ENCODE data around the gene CFAP100. TPM values are rescaled to one million over a fixed set of nuclear protein-coding genes. Genes with fewer than 3 reads are reported as not detected.

CFAP100 gene
- total and polyA plus RNA-seq, 9 of the 15 experiments (the other 6 are each of a cell fraction or from before 2014, with no cell fraction given): not detected

DNA sequence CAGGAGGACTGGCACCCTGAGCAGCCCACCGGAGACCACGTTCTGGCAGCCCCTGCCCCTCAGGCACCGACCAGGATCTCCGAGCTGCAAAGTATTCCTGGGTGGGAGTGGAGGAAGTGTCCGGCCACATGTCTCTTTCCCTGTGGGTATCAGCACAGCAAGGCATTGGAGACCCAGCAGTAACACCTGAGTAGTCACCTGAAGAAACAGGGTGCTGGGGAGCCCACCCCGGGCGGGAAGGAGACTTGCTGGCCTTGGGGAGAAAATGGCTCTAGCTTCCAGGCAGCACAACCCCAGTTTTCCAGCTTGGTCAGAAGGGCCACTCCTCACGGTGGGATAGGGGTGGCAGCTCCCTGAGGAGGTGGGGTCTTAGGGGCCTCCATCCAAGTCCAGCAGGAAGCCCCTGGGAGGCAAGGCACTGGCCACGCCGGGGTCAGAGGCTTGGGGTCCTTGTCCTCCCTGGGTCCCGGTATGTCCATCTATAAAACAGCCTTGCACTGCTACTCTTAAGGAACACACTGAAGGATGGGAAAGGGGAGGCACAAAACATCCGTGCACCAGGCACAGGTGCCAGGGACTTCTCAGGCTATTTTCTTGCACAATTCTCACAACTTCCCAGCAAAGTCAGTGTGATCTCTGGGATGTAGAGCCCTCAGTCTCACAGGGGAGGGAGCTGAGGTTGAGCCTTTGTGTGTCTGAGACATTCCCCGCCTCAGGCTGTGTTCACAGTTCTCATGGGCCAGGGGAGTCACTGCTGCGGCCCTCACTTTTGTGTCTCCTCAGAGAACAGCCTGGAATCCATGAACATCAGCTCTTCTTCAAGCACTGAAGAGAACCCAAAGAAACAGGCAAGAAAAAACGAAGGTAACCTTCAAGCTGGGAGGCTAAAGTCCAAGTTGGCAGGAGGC, 11.9 kb downstream of the CFAP100 start:
- ChIA-PET POLR2A (interaction anchor here (0.7 kb wide), 1 partner anchor 10 kb away, joined by 3 read pairs; no protein-coding TSS in a partner anchor), CTCF (ENCODE audit: low intra/inter-chr PET ratio) (no interaction called here)

More for the DNA sequence above, 11.9 kb downstream of the CFAP100 start:
- no peaks in the 10 kb centered on the region for H3K9me1 ChIP-seq (ENCODE audit: control insufficient read depth, insufficient read depth, low read length)
- H4K20me1 ChIP-seq (replicated peaks; ENCODE audit: control insufficient read depth, insufficient read depth, low read length): no peaks in the 10 kb centered on the region
- peaks cover 2 to 34% of the 10 kb centered on the region in 2 experiments; a peak in 4 of 5 replicates for H3K27me3 ChIP-seq (ENCODE audit: control insufficient read depth in 2 of 2, insufficient read depth in 2 of 2, low read length in 2 of 2)
- H3K4me2 ChIP-seq (ENCODE audit: insufficient read depth, low read length): no peak overlapping the region
- no peaks in the 10 kb centered on the region for H3K9me3 ChIP-seq (replicated peaks; ENCODE audit: control insufficient read depth, insufficient read depth, low read depth, low read length)
- ATAC-seq (no peak), DNase-seq (ENCODE audit: extremely low read depth in 1 of 4, low spot score in 3 of 4) (no peak), FAIRE-seq (no peak)
- TF ChIP-seq, protein P1, sequence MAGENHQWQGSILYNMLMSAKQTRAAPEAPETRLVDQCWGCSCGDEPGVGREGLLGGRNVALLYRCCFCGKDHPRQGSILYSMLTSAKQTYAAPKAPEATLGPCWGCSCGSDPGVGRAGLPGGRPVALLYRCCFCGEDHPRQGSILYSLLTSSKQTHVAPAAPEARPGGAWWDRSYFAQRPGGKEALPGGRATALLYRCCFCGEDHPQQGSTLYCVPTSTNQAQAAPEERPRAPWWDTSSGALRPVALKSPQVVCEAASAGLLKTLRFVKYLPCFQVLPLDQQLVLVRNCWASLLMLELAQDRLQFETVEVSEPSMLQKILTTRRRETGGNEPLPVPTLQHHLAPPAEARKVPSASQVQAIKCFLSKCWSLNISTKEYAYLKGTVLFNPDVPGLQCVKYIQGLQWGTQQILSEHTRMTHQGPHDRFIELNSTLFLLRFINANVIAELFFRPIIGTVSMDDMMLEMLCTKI (IDR thresholded peaks at IDR 0.05; ENCODE audit: partially characterized antibody): no peak
- TF ChIP-seq, protein P2, sequence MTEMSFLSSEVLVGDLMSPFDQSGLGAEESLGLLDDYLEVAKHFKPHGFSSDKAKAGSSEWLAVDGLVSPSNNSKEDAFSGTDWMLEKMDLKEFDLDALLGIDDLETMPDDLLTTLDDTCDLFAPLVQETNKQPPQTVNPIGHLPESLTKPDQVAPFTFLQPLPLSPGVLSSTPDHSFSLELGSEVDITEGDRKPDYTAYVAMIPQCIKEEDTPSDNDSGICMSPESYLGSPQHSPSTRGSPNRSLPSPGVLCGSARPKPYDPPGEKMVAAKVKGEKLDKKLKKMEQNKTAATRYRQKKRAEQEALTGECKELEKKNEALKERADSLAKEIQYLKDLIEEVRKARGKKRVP (CRISPR knock-in tag; IDR thresholded peaks at IDR 0.05): no peak
- TF ChIP-seq, protein P3, sequence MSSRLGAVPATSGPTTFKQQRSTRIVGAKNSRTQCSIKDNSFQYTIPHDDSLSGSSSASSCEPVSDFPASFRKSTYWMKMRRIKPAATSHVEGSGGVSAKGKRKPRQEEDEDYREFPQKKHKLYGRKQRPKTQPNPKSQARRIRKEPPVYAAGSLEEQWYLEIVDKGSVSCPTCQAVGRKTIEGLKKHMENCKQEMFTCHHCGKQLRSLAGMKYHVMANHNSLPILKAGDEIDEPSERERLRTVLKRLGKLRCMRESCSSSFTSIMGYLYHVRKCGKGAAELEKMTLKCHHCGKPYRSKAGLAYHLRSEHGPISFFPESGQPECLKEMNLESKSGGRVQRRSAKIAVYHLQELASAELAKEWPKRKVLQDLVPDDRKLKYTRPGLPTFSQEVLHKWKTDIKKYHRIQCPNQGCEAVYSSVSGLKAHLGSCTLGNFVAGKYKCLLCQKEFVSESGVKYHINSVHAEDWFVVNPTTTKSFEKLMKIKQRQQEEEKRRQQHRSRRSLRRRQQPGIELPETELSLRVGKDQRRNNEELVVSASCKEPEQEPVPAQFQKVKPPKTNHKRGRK (tag; IDR thresholded peaks at IDR 0.05): no peak
- TF ChIP-seq, protein P4, sequence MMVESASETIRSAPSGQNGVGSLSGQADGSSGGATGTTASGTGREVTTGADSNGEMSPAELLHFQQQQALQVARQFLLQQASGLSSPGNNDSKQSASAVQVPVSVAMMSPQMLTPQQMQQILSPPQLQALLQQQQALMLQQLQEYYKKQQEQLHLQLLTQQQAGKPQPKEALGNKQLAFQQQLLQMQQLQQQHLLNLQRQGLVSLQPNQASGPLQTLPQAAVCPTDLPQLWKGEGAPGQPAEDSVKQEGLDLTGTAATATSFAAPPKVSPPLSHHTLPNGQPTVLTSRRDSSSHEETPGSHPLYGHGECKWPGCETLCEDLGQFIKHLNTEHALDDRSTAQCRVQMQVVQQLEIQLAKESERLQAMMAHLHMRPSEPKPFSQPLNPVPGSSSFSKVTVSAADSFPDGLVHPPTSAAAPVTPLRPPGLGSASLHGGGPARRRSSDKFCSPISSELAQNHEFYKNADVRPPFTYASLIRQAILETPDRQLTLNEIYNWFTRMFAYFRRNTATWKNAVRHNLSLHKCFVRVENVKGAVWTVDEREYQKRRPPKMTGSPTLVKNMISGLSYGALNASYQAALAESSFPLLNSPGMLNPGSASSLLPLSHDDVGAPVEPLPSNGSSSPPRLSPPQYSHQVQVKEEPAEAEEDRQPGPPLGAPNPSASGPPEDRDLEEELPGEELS (CRISPR knock-in tag; IDR thresholded peaks at IDR 0.05; ENCODE audit: borderline replicate concordance): no peak
- no TSS peak for BruUV-seq (replicated peaks)
- H3K4me1 ChIP-seq (replicated peaks in 1 of 2; ENCODE audit: control insufficient read depth in 2 of 2, insufficient read depth in 2 of 2, low read length in 2 of 2): no peaks in the 10 kb centered on the region
- no peaks in the 10 kb centered on the region for H3K36me3 ChIP-seq (ENCODE audit: control insufficient read depth, insufficient read depth, low read length)
- intact Hi-C loops (cut with micrococcal nuclease): no loop called here
- in situ Hi-C loops (cut with MboI): no loop called here
- H3K4me3 ChIP-seq: no peak overlapping the region
- no peaks in the 10 kb centered on the region for H3K79me2 ChIP-seq (ENCODE audit: control insufficient read depth, insufficient read depth, low read length)
- H3K27ac ChIP-seq (ENCODE audit: extremely low read depth, low read depth, low read length): no peak overlapping the region
- H2AFZ ChIP-seq (ENCODE audit: low read depth, low read length): no peak overlapping the region
- H3K9ac ChIP-seq (ENCODE audit: insufficient read depth in 1 of 2, low read depth in 2 of 2, low read length in 2 of 2): no peak overlapping the region
- WGBS (ENCODE audit: insufficient coverage, low coverage, missing lambda C conversion rate): 0% methylated on average over 7 of the region's 15 CpGs

All from K562 (cell line).